GM19240 (cell line): ENCODE measurements around the gene ZNF467.

Experiments used
- DNase-seq: peaks from one replicate; pipeline ENCODE4 v3.0.0; 2011; ENCODE audit warnings: low spot score; ENCODE audit not compliant: insufficient read length

ZNF467 gene

DNA sequence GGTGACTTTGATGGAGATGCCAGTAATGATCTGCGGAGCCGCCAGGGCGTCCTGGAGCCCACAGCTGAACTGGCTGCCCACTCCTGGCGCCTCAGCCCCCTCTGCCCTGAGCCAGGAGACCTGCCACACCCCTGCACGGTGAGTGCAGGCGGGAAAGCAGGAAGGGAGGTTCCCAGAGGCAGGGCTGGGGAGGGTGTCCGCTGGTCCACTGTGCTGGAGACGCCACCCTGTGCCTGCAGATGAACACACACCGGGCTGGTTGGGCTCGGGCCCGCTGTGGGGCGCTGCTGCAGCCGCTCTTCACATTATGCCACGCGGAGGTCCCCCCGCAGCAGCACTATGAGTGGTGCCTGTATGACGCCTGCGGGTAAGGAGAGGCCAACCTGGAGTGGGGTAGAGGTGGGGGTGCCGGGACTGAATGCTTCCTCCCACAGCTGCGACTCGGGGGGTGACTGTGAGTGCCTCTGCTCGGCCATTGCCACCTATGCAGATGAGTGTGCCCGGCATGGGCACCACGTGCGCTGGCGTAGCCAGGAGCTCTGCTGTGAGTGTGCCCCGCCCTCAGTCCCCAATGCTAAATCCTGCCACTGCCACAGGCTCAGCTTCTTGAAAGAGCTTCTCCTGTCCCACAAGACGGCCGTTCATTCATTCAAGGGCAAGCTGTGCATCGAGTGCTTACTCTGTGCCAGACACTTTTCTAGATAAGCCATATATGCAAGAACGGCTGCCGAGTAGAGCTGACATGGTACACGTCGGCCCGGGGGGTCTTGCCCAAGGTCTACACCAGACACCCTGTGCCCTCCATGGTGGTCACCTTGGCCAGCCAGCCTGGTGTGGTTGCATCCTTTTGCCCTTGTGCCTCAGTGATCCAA is 14.3 kb upstream of the ZNF467 start:
- DNase-seq, result no peak

DNA sequence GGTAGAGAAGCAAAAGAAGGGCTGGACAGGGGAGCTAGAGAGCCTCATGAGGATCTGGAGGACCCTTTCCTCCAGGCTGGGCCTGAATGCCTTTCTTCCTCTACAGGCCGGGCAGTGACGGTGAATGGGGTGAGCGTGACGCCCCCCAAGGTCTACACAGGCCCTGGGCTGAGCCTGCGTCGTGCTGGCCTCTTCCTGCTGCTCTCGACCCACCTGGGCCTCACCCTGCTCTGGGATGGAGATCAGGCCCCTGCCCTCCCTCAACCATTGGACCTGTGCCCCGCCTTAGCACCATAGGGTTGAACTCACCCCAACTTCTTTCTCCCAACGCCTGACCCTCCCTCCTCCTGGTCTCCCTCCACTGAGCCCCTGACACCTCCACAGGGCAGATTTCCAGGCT is 12.6 kb upstream of the ZNF467 start:
- DNase-seq, result no peak

DNA sequence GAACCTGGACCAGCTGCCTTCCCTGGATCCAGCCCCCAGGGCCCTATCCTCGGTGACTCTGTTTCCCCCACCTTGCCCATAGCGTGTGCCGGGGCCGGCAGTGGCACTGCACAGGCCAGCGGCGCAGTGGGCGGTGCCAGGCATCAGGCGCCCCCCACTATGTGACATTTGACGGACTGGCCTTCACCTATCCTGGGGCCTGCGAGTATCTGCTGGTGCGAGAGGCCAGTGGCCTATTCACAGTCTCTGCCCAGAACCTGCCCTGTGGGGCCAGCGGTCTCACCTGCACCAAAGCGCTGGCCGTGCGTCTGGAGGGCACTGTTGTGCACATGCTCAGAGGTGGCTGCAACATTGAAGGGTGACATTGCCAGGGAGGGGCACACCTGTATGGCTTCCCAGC is 12.0 kb upstream of the ZNF467 start:
- no peak for DNase-seq

DNA sequence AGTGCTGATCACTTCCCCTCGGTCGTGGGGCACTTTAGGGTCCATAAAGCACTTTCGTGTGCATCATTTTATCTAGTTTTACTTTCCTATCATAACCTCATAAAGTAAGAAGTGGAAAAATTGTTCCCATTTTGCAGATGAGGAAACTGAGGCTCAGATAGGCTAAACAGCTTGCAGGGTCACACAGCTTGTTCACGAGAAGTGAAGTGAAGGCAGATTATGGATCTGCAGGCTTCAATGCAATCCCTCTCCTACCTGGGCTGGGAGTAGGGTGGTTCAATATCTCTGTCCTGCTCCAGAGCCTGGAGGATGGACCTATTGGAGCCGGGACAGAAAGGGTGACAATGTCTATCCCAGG is 10.8 kb upstream of the ZNF467 start:
- DNase-seq, result no peak

DNA sequence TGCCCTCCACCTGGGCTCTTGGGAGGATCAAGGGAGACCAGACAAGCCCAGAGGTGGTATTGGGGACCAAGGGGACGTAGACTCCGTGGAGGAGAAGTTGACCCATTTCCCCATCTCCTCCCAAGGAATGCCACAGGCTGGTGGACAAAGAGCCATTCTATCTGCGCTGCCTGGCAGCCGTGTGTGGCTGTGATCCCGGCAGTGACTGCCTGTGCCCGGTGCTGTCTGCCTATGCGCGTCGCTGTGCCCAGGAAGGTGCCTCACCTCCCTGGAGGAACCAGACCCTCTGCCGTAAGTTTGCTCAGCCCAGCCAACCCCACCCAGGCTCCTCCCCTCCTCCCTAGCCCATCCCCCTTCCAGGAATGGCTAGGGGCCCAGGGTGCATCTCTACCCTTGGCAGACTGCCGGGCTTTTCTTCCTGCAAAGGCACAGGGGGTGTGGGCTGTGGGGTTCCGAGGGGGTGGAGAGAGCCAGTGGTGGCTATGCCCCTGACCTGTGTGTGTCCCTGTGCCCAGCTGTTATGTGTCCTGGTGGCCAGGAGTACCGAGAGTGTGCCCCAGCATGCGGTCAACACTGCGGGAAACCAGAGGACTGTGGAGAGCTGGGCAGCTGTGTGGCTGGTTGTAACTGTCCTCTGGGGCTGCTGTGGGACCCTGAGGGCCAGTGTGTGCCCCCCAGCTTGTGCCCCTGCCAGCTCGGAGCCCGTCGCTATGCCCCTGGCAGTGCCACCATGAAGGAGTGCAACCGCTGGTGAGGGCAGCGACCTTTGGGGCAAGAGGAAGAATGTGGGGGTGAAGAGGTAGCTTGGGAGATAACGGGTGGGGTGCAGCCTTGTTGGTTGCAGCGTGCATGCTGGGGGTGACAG is 10.2 kb upstream of the ZNF467 start:
- DNase-seq, result no peak

- no peak for DNase-seq
Observed at GRCh38 chr7:149782682-149783345, 9.4 kb upstream of the ZNF467 start.

- DNase-seq, result no peak
Observed at GRCh38 chr7:149781921-149782320, 8.5 kb upstream of the ZNF467 start.

- no peak for DNase-seq
Observed at GRCh38 chr7:149780636-149781419, 7.4 kb upstream of the ZNF467 start.

- DNase-seq, result no peak
Observed at GRCh38 chr7:149780056-149780455, 6.7 kb upstream of the ZNF467 start.

GRCh38 chr7:149779502-149779805 is 6.1 kb upstream of the ZNF467 start:
- no peak for DNase-seq

DNA sequence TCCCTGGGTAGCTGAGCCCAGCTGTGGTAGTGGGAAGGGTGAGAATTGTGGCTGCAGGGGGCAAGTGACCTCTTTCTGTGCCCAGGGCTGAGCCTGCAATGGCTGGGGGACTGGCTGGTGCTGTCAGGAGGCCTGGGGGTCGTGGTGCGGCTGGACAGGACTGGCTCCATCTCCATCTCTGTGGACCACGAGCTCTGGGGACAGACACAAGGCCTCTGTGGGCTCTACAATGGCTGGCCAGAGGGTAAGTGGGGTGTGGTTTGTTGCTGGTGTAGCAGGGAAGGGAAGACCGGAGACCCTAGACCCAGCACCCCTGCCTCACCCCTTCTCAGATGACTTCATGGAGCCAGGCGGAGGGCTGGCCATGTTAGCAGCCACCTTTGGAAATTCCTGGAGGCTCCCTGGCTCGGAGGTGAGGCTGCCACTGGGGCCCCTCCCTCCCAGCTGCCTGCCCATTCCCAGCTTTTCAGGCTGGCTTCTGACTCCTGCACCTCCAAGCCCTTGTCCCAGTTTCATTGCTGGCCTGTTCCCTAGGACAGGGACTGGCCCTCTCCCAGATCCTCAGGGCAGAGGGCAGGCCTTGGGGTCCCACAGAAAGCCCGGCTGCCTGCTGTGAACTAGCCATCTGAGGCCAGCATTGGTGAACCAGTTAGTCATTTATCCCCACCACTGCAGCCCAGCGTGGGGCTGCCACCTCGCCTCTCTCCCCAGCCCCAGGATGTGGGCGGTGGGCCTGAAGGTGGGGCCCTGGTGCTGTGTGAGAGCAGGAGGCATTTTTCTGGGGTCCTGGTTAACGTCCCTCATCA is 5.5 kb upstream of the ZNF467 start:
- DNase-seq, result no peak

DNA sequence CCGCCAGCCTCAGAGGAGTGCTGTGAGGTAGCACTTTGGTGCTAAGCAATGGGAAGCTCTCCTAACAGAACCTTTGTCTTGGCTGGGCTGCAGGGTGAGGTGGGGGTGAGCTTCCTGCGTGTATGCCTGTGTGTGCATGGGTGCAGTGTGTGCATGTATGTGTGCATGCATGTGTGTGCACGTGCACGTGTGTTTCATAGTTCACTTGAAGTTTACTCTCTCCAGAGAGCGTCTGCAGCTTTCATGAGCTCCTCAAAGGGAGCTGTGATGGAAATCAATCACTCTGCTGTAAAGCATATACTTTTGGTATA is 4.9 kb upstream of the ZNF467 start:
- no peak for DNase-seq

GRCh38 chr7:149777551-149778326 is 4.4 kb upstream of the ZNF467 start:
- no peak for DNase-seq

DNA sequence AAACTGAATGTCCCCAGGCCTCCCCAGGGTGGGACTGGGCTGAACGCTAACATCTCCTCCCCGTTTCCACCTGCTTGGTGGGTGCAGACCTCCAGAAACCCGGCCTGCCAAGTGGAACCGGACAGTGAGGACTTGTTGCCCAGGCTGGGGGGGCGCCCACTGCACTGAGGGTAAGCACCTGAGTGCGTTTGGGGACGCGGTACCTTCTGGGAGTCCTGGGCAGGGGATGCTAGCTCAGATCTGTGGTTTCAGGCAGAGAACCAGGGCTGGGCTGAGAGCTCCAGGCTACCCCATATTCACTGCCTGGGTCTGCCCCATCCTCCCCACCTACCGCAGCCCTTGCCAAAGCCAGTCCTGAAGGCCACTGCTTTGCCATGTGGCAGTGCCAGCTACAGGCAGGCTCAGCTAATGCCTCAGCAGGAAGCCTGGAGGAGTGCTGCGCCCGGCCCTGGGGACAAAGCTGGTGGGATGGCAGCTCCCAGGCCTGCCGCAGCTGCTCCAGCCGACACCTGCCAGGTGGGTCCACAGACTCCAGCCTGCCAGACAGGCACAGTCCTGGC is 3.5 kb upstream of the ZNF467 start:
- DNase-seq, result no peak

DNA sequence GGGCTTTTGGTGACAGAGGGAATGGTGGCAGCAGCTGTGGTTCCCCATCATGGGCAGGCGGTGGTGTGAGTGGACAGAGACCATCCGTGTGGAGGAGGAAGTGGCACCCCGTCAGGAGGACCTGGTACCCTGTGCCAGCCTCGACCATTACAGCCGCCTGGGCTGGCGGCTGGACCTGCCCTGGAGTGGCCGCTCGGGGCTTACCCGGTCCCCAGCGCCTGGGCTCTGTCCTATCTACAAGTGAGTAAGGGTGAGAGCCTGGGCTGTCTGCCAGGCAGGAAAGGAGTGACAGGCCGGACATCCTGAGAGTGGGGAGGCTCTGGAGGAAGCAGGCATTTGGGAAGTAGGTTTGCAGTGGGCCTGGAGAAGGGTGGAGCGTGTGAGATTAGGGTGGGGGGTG is 2.9 kb upstream of the ZNF467 start:
- DNase-seq, result no peak

DNA sequence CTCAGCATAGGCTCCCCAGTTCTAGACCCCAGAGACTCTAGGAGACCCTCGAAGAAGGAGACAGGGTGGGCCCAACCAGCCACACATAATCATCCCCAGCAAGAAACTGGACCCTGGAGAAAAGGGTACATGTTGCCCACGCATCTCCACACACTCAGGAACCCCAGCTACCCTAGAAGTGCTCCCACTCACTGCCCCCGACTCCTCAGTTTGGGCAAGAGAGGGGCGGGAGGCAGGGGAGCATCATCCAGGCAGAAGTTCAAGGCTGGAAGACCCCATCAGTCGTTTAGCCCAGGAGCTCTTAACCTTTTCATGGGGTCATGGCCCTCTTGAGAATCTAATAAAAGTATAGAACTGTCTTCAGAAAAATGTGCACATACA is 1.8 kb upstream of the ZNF467 start:
- no peak for DNase-seq

DNA sequence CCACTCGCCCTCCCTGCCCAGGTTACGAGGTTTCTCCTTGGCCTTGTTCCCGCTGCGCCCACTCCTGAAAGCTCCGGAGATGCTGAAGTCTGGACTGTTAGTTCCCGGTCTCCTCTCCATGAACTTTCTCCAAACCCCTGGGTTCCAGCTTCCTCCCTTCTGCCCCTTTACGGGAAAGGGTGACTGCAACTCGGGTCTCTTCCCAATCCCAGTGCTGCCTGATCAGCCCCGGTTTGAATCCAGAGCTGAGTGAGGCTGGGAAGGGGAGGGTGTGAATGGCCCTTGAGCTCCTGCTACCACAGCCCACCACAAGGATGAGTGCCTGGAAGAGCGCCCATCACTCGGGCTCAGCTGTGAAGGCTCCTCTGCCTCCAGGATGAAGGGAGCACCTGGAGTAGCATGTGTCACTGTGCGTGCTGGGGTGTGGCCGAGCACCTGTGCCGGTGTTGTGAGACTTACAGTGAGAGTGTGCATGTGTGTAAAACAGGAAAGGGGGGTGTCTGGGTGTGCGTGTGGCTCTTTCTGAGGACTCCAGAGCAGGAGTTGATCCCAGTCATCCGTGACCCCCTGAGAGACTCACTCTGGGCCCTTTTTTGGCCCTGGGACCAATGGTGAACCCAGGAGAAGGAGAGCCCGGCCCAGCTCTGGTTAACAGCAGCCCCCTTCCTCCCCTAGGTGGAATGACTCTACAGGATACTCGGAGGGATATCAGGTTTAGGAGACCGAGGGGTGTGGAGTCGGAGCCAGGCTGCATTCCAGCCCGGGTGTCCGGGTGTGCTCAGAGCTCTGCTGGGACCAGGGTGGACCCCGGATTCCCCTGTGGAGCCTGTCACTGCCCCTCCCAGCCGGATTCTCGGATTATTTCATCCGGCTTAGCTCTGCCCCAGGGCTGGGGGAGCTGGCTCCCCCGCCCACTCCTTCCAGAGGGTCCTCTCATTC is 1.1 kb upstream of the ZNF467 start:
- no peak for DNase-seq

GRCh38 chr7:149772956-149773434 is 393 bp downstream of the ZNF467 start:
- no peak for DNase-seq
